CD4-positive, alpha-beta T cell (primary cell): Measurements from ENCODE around the gene GPR162. TPM values are rescaled to one million over a fixed set of nuclear protein-coding genes. Genes with fewer than 3 reads are reported as not detected.

Experiments
- ATAC-seq: fragments of 200-7000 bp; cut with Tn5 transposase; one replicate; pipeline ENCODE4 v1.10.0; 2022; ENCODE audit warnings: mild to moderate bottlenecking; ENCODE audit not compliant: poor library complexity
- CTCF ChIA-PET: fragments of 350-600 bp; sonication (Branson Sonifier 250); formaldehyde crosslinking; loops from one replicate; lab custom pipeline; 2021; ENCODE audit warnings: antibody characterized with exemption, inconsistent platforms; lab: Charles Lee
- POLR2A ChIA-PET: fragments of 350-600 bp; sonication (Branson Sonifier 250); formaldehyde crosslinking; loops from one replicate; lab custom pipeline; 2021; ENCODE audit warnings: antibody characterized with exemption, inconsistent platforms; lab: Charles Lee
- DNase-seq, 14 experiments: peaks; one replicate each; pipeline ENCODE4 v3.0.0-alpha.2; 2013 to 2020; ENCODE audit warnings: mixed read lengths in 2 of 14
- H3K27ac ChIP-seq, 2 donors: one replicate each; pipeline versions ENCODE4 v1.5.1 to v1.7.0; 2013; ENCODE audit warnings: low read length in 2 of 2, low read depth in 1 of 2, mild to moderate bottlenecking in 1 of 2
- H3K27me3 ChIP-seq, 2 experiments: 1 replicate in 1 of 2; 2 replicates in 1 of 2; pipeline versions ENCODE4 v1.6.1 to v1.7.0; 2013; ENCODE audit warnings: low read length in 2 of 2, control low read depth in 1 of 2, mild to moderate bottlenecking in 1 of 2, moderate library complexity in 1 of 2; ENCODE audit not compliant: insufficient read depth in 2 of 2, control insufficient read depth in 1 of 2
- H3K36me3 ChIP-seq: one replicate; pipeline ENCODE4 v1.6.1; 2013; ENCODE audit warnings: low read length, control low read depth; ENCODE audit not compliant: insufficient read depth
- H3K4me1 ChIP-seq: one replicate; pipeline ENCODE4 v1.6.1; 2013; ENCODE audit warnings: low read length, control low read depth; ENCODE audit not compliant: insufficient read depth
- H3K4me3 ChIP-seq: one replicate; pipeline ENCODE4 v1.5.1; 2013; ENCODE audit warnings: mild to moderate bottlenecking, low read length, moderate library complexity
- H3K9me3 ChIP-seq, 2 experiments: 1 replicate in 1 of 2; 2 replicates in 1 of 2; pipeline versions ENCODE4 v1.6.1 to v1.7.0; 2013; ENCODE audit warnings: low read length in 2 of 2, mild to moderate bottlenecking in 2 of 2, control low read depth in 1 of 2, moderate library complexity in 1 of 2; ENCODE audit not compliant: control insufficient read depth in 1 of 2, insufficient read depth in 1 of 2
- H3K27ac Mint-ChIP-seq: one replicate; pipeline ENCODE4 v1.8.0; 2020; ENCODE audit warnings: mixed read lengths
- H3K27me3 Mint-ChIP-seq: one replicate; pipeline ENCODE4 v1.8.0; 2021; ENCODE audit warnings: mixed read lengths
- H3K36me3 Mint-ChIP-seq: one replicate; pipeline ENCODE4 v1.8.0; 2021; ENCODE audit warnings: low read depth, mixed read lengths
- H3K4me1 Mint-ChIP-seq: one replicate; pipeline ENCODE4 v1.8.0; 2021; ENCODE audit warnings: low read depth, mixed read lengths
- H3K4me3 Mint-ChIP-seq: one replicate; pipeline ENCODE4 v1.8.0; 2020; ENCODE audit warnings: mild to moderate bottlenecking, mixed read lengths
- H3K9me3 Mint-ChIP-seq: one replicate; pipeline ENCODE4 v1.8.0; 2020; ENCODE audit warnings: mixed read lengths
- CTCF ChIP-seq: fragments of 200-600 bp; IDR thresholded peaks from one replicate; pipeline ENCODE4 v1.8.0; 2022; ENCODE audit warnings: antibody characterized with exemption, mild to moderate bottlenecking
- intact Hi-C, 2 experiments: fragments of 100-400 bp; cut with DNase I in 1 of 2; cut with micrococcal nuclease in 1 of 2; formaldehyde crosslinking; loops; one replicate each; pipeline versions ENCODE4 v1.15.1 to v1.9.0; 2023 to 2025; cut with DNase I, micrococcal nuclease
- polyA plus RNA-seq, 2 donors: library from polyadenylated mRNA; unstranded; fragments of 120-200 nt; gene quantifications; one replicate each; pipeline ENCODE4 v1.2.1, GENCODE V29; 2013
- total RNA-seq, 174 experiments: library from RNA in 2 of 174; stranded (reverse) in 2 of 174; gene quantifications; one replicate each; pipeline ENCODE4 v1.2.3 and lab custom pipeline; 2021 to 2026

GPR162 gene
- total RNA-seq (not detected), total RNA-seq (lab: John Stamatoyannopoulos, UW) (0 to 1.0 (median 0.08) reads per million in 172 experiments)
- polyA plus RNA-seq (2013, experiment 1 of 2) = 1.6 TPM
- polyA plus RNA-seq (2013, experiment 2 of 2) = 2.5 TPM

- ChIA-PET POLR2A (interaction anchor here (0.6 to 2.4 kb wide), 8 partner anchors 11 to 132 kb away, joined by 3 to 18 read pairs (median 6); partner anchors contain the start of genes C12orf57, CD4, CDCA3 and MLF2), CTCF (interaction anchor here (0.8 to 1.0 kb wide), 2 partner anchors 14 to 68 kb away, joined by 3 to 4 read pairs; partner anchors contain the start of gene MLF2)
- DNase-seq = peak in 3 of 14 experiments; percentile 5 to 39 (median 25)
- H3K4me3 Mint-ChIP-seq = peak within 1 kb of the TSS; percentile 63
- peaks cover 43% of the 10 kb centered on the region for H3K36me3 Mint-ChIP-seq
- H3K27ac Mint-ChIP-seq = peak within 1 kb of the TSS; percentile 69
- H3K27ac ChIP-seq = no peak within 1 kb of the TSS
- intact Hi-C loops = no loop called here
- H3K27me3 Mint-ChIP-seq = peaks cover 26% of the 10 kb centered on the region
- peaks cover 30% of the 10 kb centered on the region for H3K36me3 ChIP-seq
- no peaks in the 10 kb centered on the region for H3K9me3 Mint-ChIP-seq
- peak within 1 kb of the TSS; percentile 10 for H3K4me3 ChIP-seq
- TF ChIP-seq CTCF = no peak
- peaks cover 30% of the 10 kb centered on the region for H3K4me1 ChIP-seq
- H3K27me3 ChIP-seq = peaks cover 11 to 12% of the 10 kb centered on the region in 2 experiments
- H3K4me1 Mint-ChIP-seq = peaks cover 16% of the 10 kb centered on the region
- peak; percentile 18 for ATAC-seq
- no peaks in the 10 kb centered on the region for H3K9me3 ChIP-seq
These were observed at the start of gene GPR162 for GRCh38 chr12:6821591-6822425. Gene GPR162, plus strand, starts transcription at chr12:6821821. Its CDS starts 2,078 bp downstream, at chr12:6823899.

GRCh38 chr12:6772331-6772695 is 49.3 kb upstream of the GPR162 start, which contains the start of gene LAG3:
Gene LAG3, plus strand, starts transcription at chr12:6772520. Its CDS starts 333 bp downstream, at chr12:6772853.
- ChIA-PET POLR2A (interaction anchor here (0.8 to 4.0 kb wide), 4 partner anchors 8 to 48 kb away, joined by 3 to 15 read pairs (median 6); partner anchors contain the start of genes COPS7A and MLF2), CTCF (no interaction called here)
- no peak within 1 kb of the TSS for H3K27ac ChIP-seq
- peak within 1 kb of the TSS; percentile 46 for H3K4me3 ChIP-seq
- Mint-ChIP-seq H3K27ac (peak within 1 kb of the TSS; percentile 40), H3K9me3 (no peaks in the 10 kb centered on the region), H3K36me3 (no peaks in the 10 kb centered on the region), H3K4me3 (peak within 1 kb of the TSS; percentile 87), H3K27me3 (peaks cover 63% of the 10 kb centered on the region), H3K4me1 (peaks cover 60% of the 10 kb centered on the region)
- H3K9me3 ChIP-seq = no peaks in the 10 kb centered on the region
- no peaks in the 10 kb centered on the region for H3K36me3 ChIP-seq
- no peak for TF ChIP-seq CTCF
- peaks cover 55% of the 10 kb centered on the region for H3K4me1 ChIP-seq
- H3K27me3 ChIP-seq = peaks cover 17 to 33% of the 10 kb centered on the region in 2 experiments
- ATAC-seq (peak; percentile 29), DNase-seq (peak in 4 of 14 experiments; percentile 27 to 71 (median 40))
- intact Hi-C loops = no loop called here

- ATAC-seq (no peak), DNase-seq (no peak)
- ChIA-PET CTCF (interaction anchor here (1.2 kb wide), 1 partner anchor 19 kb away, joined by 4 read pairs; no protein-coding TSS in a partner anchor), POLR2A (interaction anchor here (0.8 to 4.0 kb wide), 4 partner anchors 9 to 84 kb away, joined by 3 to 15 read pairs (median 5); partner anchors contain the start of genes COPS7A and ZNF384)
- no peaks in the 10 kb centered on the region for H3K9me3 ChIP-seq
- peak overlapping the region; percentile 46 for H3K4me3 ChIP-seq
- Mint-ChIP-seq H3K4me1 (peaks cover 55% of the 10 kb centered on the region), H3K27ac (no peak overlapping the region), H3K27me3 (peaks cover 56% of the 10 kb centered on the region), H3K9me3 (no peaks in the 10 kb centered on the region), H3K4me3 (peak overlapping the region; percentile 75), H3K36me3 (no peaks in the 10 kb centered on the region)
- no peak for TF ChIP-seq CTCF
- H3K27ac ChIP-seq = no peak overlapping the region
- intact Hi-C loops = no loop called here
- H3K27me3 ChIP-seq = peaks cover 12 to 30% of the 10 kb centered on the region in 2 experiments
- H3K36me3 ChIP-seq = no peaks in the 10 kb centered on the region
- H3K4me1 ChIP-seq = peaks cover 52% of the 10 kb centered on the region
These were observed 48.7 kb upstream of the GPR162 start for GRCh38 chr12:6772726-6773589.
